HG02571 (cell line): Measurements from ENCODE around the gene MATK.

Experiments used
- ATAC-seq: cut with Tn5 transposase; IDR thresholded peaks from one replicate; pipeline ENCODE4 v1.9.1; 2021; ENCODE audit warnings: mild to moderate bottlenecking, moderate library complexity; ENCODE audit not compliant: unreplicated experiment

MATK gene

GRCh38 chr19:3753631-3754410, 32.4 kb downstream of the MATK start:
- no peak for ATAC-seq

- no peak for ATAC-seq
Measured at GRCh38 chr19:3752492-3752891, 33.7 kb downstream of the MATK start.

- no peak for ATAC-seq
Measured at GRCh38 chr19:3751236-3751635, 34.9 kb downstream of the MATK start.

- no peak for ATAC-seq
Measured at GRCh38 chr19:3750211-3750610, 36.0 kb downstream of the MATK start.

- no peak for ATAC-seq
Measured at GRCh38 chr19:3748965-3749364, 37.2 kb downstream of the MATK start.

- no peak for ATAC-seq
Measured at GRCh38 chr19:3746371-3747056, 39.7 kb downstream of the MATK start.

- no peak for ATAC-seq
Measured at GRCh38 chr19:3745363-3746045, 40.7 kb downstream of the MATK start.

GRCh38 chr19:3743486-3743885, 42.7 kb downstream of the MATK start:
- no peak for ATAC-seq

GRCh38 chr19:3740431-3740830, 45.8 kb downstream of the MATK start:
- no peak for ATAC-seq

- ATAC-seq: no peak
Measured at GRCh38 chr19:3738477-3739220, 47.5 kb downstream of the MATK start.

- ATAC-seq: no peak
Measured at GRCh38 chr19:3737487-3738205, 48.5 kb downstream of the MATK start.

- no peak for ATAC-seq
Measured at GRCh38 chr19:3736106-3736724, 50.0 kb downstream of the MATK start.

GRCh38 chr19:3734310-3734600, 51.9 kb downstream of the MATK start:
- ATAC-seq: no peak

- ATAC-seq: no peak
Measured at GRCh38 chr19:3733549-3734309, 52.5 kb downstream of the MATK start.

GRCh38 chr19:3732108-3732507, 54.1 kb downstream of the MATK start:
- ATAC-seq: no peak

GRCh38 chr19:3730457-3730958, 55.7 kb downstream of the MATK start:
- no peak for ATAC-seq
